SK-N-SH treated with all-trans-retinoic acid at 6 μM for 48 hours (cell line): ENCODE data around the gene HAUS6.
"Not testable (repeated sequence)": the region's sequence is repeated elsewhere in the genome, so short reads cannot be mapped to it uniquely, and the experiment has no call there.

Source experiments
- ATAC-seq: fragments of 200-7000 bp; cut with Tn5 transposase; 3 replicates; pipeline ENCODE4 v1.9.1; 2020; ENCODE audit warnings: mild to moderate bottlenecking, moderate library complexity
- ARNTL ChIP-seq: fragments of 450-650 bp; formaldehyde crosslinking; IDR thresholded peaks from 2 replicates; pipeline ENCODE4 v1.5.0; 2020; ENCODE audit warnings: low read depth, mild to moderate bottlenecking, moderate library complexity, borderline replicate concordance
- BACH2 ChIP-seq: fragments of 250-450 bp; sonication (Bioruptor Pico); IDR thresholded peaks from 2 replicates; pipeline ENCODE4 v1.9.0; 2021; ENCODE audit warnings: mild to moderate bottlenecking, borderline replicate concordance
- CREB5 ChIP-seq: fragments of 250-450 bp; sonication (Bioruptor Pico); IDR thresholded peaks from 2 replicates; pipeline ENCODE4 v1.5.1; 2020; ENCODE audit warnings: low read depth, mild to moderate bottlenecking, moderate library complexity
- CSDC2 ChIP-seq: fragments of 250-450 bp; sonication (Bioruptor Pico); IDR thresholded peaks from 2 replicates; pipeline ENCODE4 v1.5.0; 2020; ENCODE audit warnings: mild to moderate bottlenecking, moderate library complexity
- CSRNP3 ChIP-seq: fragments of 250-450 bp; sonication (Bioruptor Pico); IDR thresholded peaks from 2 replicates; pipeline ENCODE4 v1.5.1; 2021; ENCODE audit warnings: mild to moderate bottlenecking, moderate library complexity
- ESRRG ChIP-seq: fragments of 250-450 bp; sonication (Bioruptor Pico); IDR thresholded peaks from 2 replicates; pipeline ENCODE4 v1.6.1; 2021; ENCODE audit warnings: mild to moderate bottlenecking
- GLIS3 ChIP-seq: fragments of 250-450 bp; sonication (Bioruptor Pico); IDR thresholded peaks from 2 replicates; pipeline ENCODE4 v1.5.0; 2020; ENCODE audit warnings: mild to moderate bottlenecking, moderate library complexity
- ISL1 ChIP-seq: fragments of 250-450 bp; sonication (Bioruptor Pico); IDR thresholded peaks from 2 replicates; pipeline ENCODE4 v2.1.2; 2022; ENCODE audit warnings: mild to moderate bottlenecking, moderate library complexity
- OSR1 ChIP-seq: fragments of 250-450 bp; sonication (Bioruptor Pico); IDR thresholded peaks from 2 replicates; pipeline ENCODE4 v1.8.0; 2022; ENCODE audit warnings: moderate library complexity, mild to moderate bottlenecking, inconsistent platforms
- PATZ1 ChIP-seq: fragments of 250-450 bp; sonication (Bioruptor Pico); IDR thresholded peaks from 2 replicates; pipeline ENCODE4 v1.8.0; 2020; ENCODE audit warnings: mild to moderate bottlenecking, moderate library complexity, borderline replicate concordance
- POU6F1 ChIP-seq: fragments of 250-450 bp; sonication (Bioruptor Pico); IDR thresholded peaks from 2 replicates; pipeline ENCODE4 v1.8.0; 2021; ENCODE audit warnings: low read depth, mild to moderate bottlenecking, moderate library complexity, borderline replicate concordance
- PPARA ChIP-seq: fragments of 250-450 bp; sonication (Bioruptor Pico); IDR thresholded peaks from 2 replicates; pipeline ENCODE4 v1.5.0; 2020; ENCODE audit warnings: mild to moderate bottlenecking, borderline replicate concordance
- SNAI2 ChIP-seq: fragments of 250-450 bp; sonication (Bioruptor Pico); IDR thresholded peaks from 2 replicates; pipeline ENCODE4 v1.5.0; 2020; ENCODE audit warnings: mild to moderate bottlenecking, moderate library complexity
- TCF4 ChIP-seq: fragments of 250-450 bp; sonication (Bioruptor Pico); IDR thresholded peaks from 2 replicates; pipeline ENCODE4 v1.8.0; 2021; ENCODE audit warnings: mild to moderate bottlenecking, moderate library complexity, borderline replicate concordance
- TOX ChIP-seq: fragments of 250-450 bp; sonication (Bioruptor Pico); IDR thresholded peaks from 2 replicates; pipeline ENCODE4 v1.8.0; 2021; ENCODE audit warnings: mild to moderate bottlenecking, moderate library complexity, borderline replicate concordance
- TSHZ2 ChIP-seq: fragments of 250-450 bp; sonication (Bioruptor Pico); IDR thresholded peaks from 2 replicates; pipeline ENCODE4 v1.5.0; 2020; ENCODE audit warnings: mild to moderate bottlenecking, moderate library complexity
- ZC3H10 ChIP-seq: fragments of 250-450 bp; sonication (Bioruptor Pico); IDR thresholded peaks from 2 replicates; pipeline ENCODE4 v1.5.1; 2021; ENCODE audit warnings: mild to moderate bottlenecking, moderate library complexity
- ZFP3 ChIP-seq: fragments of 250-450 bp; sonication (Bioruptor Pico); IDR thresholded peaks from 2 replicates; pipeline ENCODE4 v1.5.0; 2020; ENCODE audit warnings: mild to moderate bottlenecking, moderate library complexity
- ZFP30 ChIP-seq: fragments of 450-650 bp; formaldehyde crosslinking; IDR thresholded peaks from 2 replicates; pipeline ENCODE4 v1.5.0; 2022; ENCODE audit warnings: mild to moderate bottlenecking, moderate library complexity
- ZNF565 ChIP-seq: fragments of 450-650 bp; formaldehyde crosslinking; conservative IDR thresholded peaks from 2 replicates; pipeline ENCODE4 v1.5.0; 2020; ENCODE audit warnings: low read depth, mild to moderate bottlenecking, moderate library complexity
- ZNF8 ChIP-seq: fragments of 450-650 bp; formaldehyde crosslinking; IDR thresholded peaks from 2 replicates; pipeline ENCODE4 v1.5.0; 2020; ENCODE audit warnings: mild to moderate bottlenecking, moderate library complexity

Gene HAUS6

GRCh38 chr9:19102181-19102630 is 498 bp downstream of the HAUS6 start:
- ATAC-seq, result peak; percentile 72
- TF ChIP-seq ZFP30 (CRISPR knock-in tag) (no peak), ZC3H10 (CRISPR knock-in tag) (no peak), BACH2 (no peak), TOX (CRISPR knock-in tag) (no peak)

GRCh38 chr9:19101203-19101602 is 1.5 kb downstream of the HAUS6 start:
- ATAC-seq, result no peak
- TF ChIP-seq ISL1, result no peak
- no peak for TF ChIP-seq SNAI2 (CRISPR knock-in tag)
- no peak for TF ChIP-seq TSHZ2
- no peak for TF ChIP-seq CSDC2 (CRISPR knock-in tag)
- TF ChIP-seq ZNF8 (CRISPR knock-in tag), result no peak
- no peak for TF ChIP-seq GLIS3
- TF ChIP-seq PPARA, result no peak
- no peak for TF ChIP-seq TCF4
- no peak for TF ChIP-seq ZC3H10 (CRISPR knock-in tag)
- TF ChIP-seq POU6F1 (CRISPR knock-in tag), result no peak
- no peak for TF ChIP-seq PATZ1
- no peak for TF ChIP-seq ZNF565 (CRISPR knock-in tag)
- no peak for TF ChIP-seq ESRRG
- no peak for TF ChIP-seq ZFP3 (CRISPR knock-in tag)
- no peak for TF ChIP-seq OSR1
- no peak for TF ChIP-seq TOX (CRISPR knock-in tag)
- no peak for TF ChIP-seq BACH2
- TF ChIP-seq ARNTL (CRISPR knock-in tag), result no peak
- TF ChIP-seq CREB5 (CRISPR knock-in tag), result no peak
- no peak for TF ChIP-seq CSRNP3 (CRISPR knock-in tag)

- ATAC-seq, result not testable (repeated sequence)
These were observed 5.3 kb downstream of the HAUS6 start for GRCh38 chr9:19097431-19097830.
